Esophagus squamous epithelium (tissue), 4 donors: ENCODE measurements around the gene NAV2.

Experiments
- CTCF ChIP-seq, 6 experiments: fragments of 450-650 bp in 4 of 6; fragments of 200-600 bp in 2 of 6; sonication (generic) in 2 of 6; IDR thresholded peaks; one replicate each; pipeline ENCODE4 v1.5.1; 2016 to 2019; ENCODE audit warnings: antibody characterized with exemption in 6 of 6, mild to moderate bottlenecking in 4 of 6, moderate library complexity in 4 of 6
- POLR2A ChIP-seq, 4 donors: fragments of 450-650 bp; IDR thresholded peaks; one replicate each; pipeline ENCODE4 v1.6.1; 2017; ENCODE audit warnings: antibody characterized with exemption in 4 of 4, mild to moderate bottlenecking in 4 of 4, moderate library complexity in 3 of 4

- TF ChIP-seq CTCF (IDR thresholded peaks at IDR 0.05) (no peak), POLR2A (IDR thresholded peaks at IDR 0.05) (no peak)
Observed at GRCh38 chr11:20161230-20161918, 448.7 kb downstream of the NAV2 start.
